Daoy (cell line): ENCODE measurements around the gene EFHC1. TPM values are rescaled to one million over a fixed set of nuclear protein-coding genes. Genes with fewer than 3 reads are reported as not detected.
"Not testable (repeated sequence)": the region's sequence is repeated elsewhere in the genome, so short reads cannot be mapped to it uniquely, and the experiment has no call there.

Experiments used
- DNase-seq: peaks from one replicate; pipeline ENCODE4 v3.0.0-alpha.2; 2015; ENCODE audit warnings: low read depth
- total RNA-seq: library from RNA; depleted of rRNA; stranded (reverse); fragments of >200 nt; shearing (Covaris generic); gene quantifications from 2 replicates; pipeline ENCODE4 v1.2.3, GENCODE V29; 2014; rRNA removed

The EFHC1 gene
- 16.2 and 20.4 TPM in 2 replicates for total RNA-seq

GRCh38 chr6:52419809-52420667 lies at the start of gene EFHC1:
EFHC1 (plus strand) TSS chr6:52420342; CDS start chr6:52420411, 69 bp downstream.
- peak; percentile 100 for DNase-seq

GRCh38 chr6:52371656-52372191 lies 48.4 kb upstream of the EFHC1 start:
- DNase-seq: no peak

- no peak for DNase-seq
Observed at GRCh38 chr6:52373151-52373690, 46.9 kb upstream of the EFHC1 start.

- no peak for DNase-seq
Observed at GRCh38 chr6:52374247-52374646, 45.9 kb upstream of the EFHC1 start.

- no peak for DNase-seq
Observed at GRCh38 chr6:52375780-52376556, 44.2 kb upstream of the EFHC1 start.

GRCh38 chr6:52376763-52377162 lies 43.4 kb upstream of the EFHC1 start:
- DNase-seq: no peak

GRCh38 chr6:52377538-52378221 lies 42.5 kb upstream of the EFHC1 start:
- DNase-seq: no peak

GRCh38 chr6:52381249-52381648 lies 38.9 kb upstream of the EFHC1 start:
- DNase-seq: no peak

GRCh38 chr6:52384145-52384766 lies 35.9 kb upstream of the EFHC1 start:
- DNase-seq: no peak

GRCh38 chr6:52385074-52385473 lies 35.1 kb upstream of the EFHC1 start:
- DNase-seq: no peak

GRCh38 chr6:52388119-52388518 lies 32.0 kb upstream of the EFHC1 start:
- DNase-seq: not testable (repeated sequence)

- DNase-seq: no peak
Observed at GRCh38 chr6:52388790-52389189, 31.4 kb upstream of the EFHC1 start.

GRCh38 chr6:52389264-52389625 lies 30.9 kb upstream of the EFHC1 start:
- peak; percentile 5 for DNase-seq

GRCh38 chr6:52389626-52390360 lies 30.3 kb upstream of the EFHC1 start:
- DNase-seq: peak; percentile 79

GRCh38 chr6:52390361-52390727 lies 29.8 kb upstream of the EFHC1 start:
- peak; percentile 85 for DNase-seq

GRCh38 chr6:52391599-52391998 lies 28.5 kb upstream of the EFHC1 start:
- DNase-seq: no peak

GRCh38 chr6:52392944-52393343 lies 27.2 kb upstream of the EFHC1 start:
- peak; percentile 11 for DNase-seq

- no peak for DNase-seq
Observed at GRCh38 chr6:52393780-52394179, 26.4 kb upstream of the EFHC1 start.

- no peak for DNase-seq
Observed at GRCh38 chr6:52394251-52394666, 25.9 kb upstream of the EFHC1 start.

GRCh38 chr6:52395969-52396368 lies 24.2 kb upstream of the EFHC1 start:
- DNase-seq: no peak
